SW 1271 (cell line): ENCODE measurements around the gene PKNOX2.

Experiments used
- DNase-seq, 2 experiments: peaks; one replicate each; lab custom pipeline; 2025; lab: John Stamatoyannopoulos, UW

Gene PKNOX2

DNA sequence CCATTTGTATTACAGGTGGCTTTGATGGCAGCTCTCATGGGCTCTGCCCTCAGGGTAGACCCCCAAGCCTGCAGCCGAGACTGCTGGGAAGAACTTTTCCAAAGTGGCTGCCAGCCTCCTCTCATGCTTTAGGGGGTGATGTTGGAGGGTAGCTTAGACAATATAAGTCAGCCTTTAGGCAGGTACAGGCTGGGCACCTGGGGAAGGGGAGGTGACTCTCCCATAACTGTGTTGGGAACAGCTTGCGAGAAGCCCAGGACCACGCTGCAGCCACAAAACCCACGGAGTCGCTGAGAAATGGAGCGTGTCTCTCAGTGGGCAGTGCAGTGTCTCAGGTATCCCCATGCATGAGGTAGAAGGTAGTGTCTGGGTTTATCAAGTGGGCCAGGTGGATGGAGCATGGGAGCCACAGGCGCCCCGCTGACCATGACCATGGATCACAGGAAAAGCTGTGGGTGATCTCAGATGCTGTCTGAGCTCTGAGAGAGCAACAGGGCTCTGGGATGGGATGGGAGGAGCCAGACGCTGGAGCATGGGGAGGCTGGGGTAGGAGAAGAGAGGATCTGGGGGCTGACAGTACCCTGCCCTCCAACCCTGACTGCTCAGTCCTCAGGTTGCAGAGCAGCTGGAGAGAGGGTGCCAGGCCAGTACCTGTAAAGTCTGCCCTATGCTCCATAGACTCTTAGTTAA, 216.3 kb downstream of the PKNOX2 start:
- no peak for DNase-seq

DNA sequence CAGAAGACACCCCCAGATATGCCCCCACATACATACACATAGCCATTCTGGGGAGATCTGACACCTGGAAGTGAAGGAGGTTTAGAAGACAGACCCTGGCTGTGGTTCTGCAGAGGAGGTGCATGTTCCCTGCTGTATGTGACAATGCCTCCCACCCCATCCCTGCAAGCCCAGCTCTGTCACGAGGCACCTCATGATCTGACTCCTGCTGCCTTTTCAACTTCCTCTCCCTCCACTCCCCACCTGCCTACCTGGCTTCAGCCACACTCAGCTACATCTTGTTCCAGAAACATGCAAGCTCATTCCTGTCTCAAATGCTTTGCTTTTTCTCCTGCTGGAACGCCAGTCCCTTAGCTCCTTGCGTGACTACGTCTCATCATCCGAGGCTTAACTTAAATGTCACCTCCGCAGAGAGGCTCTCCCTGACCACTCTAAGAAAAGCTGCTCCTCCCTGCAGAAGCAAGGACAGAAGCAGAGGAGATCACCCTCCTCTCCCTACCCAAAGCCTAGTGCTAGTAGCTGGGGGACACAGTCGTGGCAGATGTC, 217.0 kb downstream of the PKNOX2 start:
- no peak for DNase-seq

DNA sequence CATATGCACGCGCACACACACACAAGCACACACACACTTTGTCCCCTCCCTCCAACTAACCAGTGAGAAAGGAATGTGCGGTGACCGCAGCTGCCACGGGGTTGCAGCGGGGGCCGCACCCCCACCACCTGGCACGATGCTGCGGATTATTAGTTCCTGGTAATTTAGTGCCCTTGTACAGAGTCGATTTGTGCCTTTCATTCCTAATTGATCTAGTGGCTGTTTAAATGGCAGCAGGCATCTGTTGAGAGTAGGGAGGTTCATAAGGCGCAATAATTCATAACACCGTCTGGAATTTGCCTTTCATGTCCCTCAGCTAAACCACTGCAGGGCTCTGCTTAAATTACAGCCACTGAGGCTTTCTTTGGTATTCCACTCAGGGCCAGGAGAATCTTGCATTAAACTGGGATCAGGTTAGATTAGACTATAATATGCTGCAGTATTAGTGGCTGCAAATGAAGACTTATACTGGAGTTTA, 217.8 kb downstream of the PKNOX2 start:
- no peak for DNase-seq

DNA sequence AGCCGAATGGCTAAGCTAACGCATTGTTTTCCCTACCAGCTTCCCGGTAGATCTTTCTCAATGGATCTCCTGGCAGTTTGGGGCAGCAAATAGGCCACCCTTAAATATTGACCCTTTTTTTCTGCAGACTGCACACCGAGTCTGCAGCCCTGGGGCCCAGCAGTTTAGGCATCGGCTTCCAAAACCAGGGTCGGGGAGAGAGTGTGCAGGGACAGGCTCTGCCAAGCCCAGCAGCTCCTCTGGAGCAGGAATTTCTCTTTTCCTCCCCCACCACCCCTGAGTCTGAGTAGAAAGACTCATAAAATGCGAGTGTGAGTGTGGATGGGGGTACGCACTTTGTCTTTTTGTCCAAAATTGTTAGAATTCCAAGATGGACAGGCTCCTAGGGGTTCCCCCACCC, 218.3 kb downstream of the PKNOX2 start:
- DNase-seq, result no peak

DNA sequence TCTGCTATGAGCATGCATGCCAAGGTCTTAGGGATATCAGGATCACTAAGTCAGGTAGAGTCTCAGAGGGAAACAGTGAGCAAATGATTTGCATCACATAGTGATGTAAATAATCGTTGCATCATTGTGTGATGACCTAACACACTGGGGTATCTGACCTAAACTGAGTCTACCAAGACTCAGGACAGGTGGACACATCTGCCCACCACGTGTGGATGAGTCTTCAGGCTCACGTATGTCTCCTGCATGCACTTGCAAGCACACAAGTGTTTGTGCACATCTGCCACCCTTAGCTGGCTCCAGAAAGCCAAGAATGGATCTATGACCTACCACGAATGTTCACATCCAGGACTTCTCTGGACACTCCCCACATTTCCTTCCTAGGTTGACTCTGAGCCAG, 220.3 kb downstream of the PKNOX2 start:
- no peak for DNase-seq

DNA sequence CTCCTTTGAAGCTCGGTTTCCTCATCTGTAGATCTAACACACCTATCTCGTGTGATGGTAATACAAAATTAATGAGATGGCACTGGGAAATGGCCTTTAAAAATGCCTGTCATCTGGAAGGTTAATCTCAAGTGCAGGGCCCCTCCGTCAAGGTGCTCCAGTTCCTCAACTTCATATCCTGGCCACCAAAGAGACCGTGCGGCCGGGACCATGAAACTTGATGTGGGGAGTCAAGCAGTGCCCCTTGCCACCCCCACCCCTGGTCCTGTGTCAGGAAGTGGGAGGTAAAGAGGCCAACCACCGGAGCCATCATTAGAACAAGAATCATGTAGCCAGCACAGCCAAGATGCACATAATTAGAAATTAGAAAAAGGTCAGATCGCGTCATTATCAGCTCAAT, 223.3 kb downstream of the PKNOX2 start:
- no peak for DNase-seq

DNA sequence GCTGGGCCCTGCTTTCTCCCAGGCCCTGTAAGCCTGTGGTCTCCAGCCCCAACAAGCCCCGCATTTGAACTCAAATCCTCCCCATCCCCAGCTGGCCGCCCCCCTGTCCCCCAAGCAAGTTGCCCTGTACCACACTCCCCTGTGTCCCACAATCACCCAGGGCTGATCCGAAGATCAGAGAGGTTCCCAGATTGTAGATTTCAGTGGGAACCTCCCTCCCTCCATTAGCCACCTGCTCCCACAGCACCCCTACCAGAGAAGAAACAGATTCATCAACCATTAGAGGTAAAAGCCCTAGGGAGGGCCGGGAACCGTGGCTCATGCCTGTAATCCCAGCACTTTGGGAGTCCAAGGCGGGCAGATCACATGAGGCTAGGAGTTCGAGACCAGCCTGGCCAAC, 224.1 kb downstream of the PKNOX2 start:
- no peak for DNase-seq

DNA sequence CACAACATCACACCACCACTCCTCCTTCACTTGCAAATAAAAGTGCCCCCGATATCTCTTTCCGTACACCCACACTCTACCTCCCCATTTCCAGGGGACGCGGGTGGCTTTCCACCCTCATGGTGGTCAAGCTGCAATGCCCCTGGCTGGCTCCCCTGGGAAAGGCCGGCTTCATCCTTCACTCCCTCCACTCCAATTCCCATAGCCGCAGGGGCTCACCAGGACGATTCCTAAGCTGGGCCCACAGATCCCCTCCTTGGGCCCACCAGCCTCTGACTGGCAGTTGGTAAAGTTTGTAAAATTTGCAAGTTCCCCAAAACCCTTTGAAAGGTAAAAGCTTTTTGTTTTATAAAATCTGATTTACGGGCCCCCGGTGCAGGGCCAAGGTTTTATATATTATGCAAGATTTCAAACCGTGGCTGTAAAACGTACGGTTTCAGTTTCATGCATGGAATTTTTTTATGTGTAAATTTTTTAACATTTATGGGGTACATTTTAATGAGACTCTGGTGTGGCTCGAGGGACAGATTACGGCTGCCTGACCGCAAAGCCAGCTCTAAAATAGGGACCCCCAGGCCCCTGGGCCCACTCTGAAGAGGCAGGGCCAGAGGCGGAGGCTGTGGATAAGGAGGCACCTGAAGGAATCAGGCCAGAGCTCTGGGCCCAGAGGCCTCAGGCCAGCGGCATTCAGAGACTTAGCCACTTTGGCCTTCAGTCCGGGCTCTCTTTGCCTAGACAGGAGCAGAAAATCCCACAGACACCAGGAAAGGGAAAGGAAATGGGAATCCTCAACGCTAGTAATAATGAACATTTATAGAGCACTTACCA, 225.0 kb downstream of the PKNOX2 start:
- DNase-seq, result no peak

DNA sequence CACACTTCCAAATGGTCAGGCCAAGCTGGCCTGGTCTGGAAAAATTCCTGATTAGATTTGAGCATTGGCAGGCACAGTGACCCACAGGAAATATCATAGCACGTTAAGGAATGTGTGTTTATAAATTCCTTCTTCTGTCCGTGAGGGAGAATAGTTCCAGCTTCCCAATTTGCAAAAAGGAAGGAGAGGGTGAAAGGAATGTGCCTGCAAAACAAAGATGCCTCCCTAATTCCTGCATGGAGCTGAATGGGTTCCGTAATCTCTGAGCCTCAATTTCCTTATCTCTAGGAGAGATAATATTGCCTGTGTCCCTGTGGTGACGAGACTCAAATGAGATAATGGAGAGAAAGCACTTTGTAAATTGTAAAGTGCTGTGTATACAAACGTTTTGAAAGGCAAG, 226.4 kb downstream of the PKNOX2 start:
- DNase-seq, result no peak

DNA sequence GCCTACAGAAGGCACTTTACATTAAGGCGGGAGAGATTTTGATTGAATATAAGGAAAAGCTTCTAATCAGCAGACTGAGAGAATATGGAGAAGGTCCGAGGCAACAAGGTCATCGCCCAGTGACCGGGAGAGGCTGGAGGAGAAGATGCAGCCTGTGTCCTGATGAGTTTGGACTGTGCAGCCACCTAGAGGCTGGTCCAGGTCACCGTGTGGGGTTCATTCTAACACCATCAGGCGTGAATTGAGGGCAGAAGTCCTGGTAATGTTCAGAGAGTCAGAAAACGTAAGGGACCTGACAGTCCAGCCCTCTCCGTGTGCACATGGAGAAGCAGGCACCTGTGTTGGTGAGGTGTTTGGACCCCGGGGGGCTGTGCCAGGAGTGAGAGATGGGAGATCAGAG, 228.8 kb downstream of the PKNOX2 start:
- no peak for DNase-seq

DNA sequence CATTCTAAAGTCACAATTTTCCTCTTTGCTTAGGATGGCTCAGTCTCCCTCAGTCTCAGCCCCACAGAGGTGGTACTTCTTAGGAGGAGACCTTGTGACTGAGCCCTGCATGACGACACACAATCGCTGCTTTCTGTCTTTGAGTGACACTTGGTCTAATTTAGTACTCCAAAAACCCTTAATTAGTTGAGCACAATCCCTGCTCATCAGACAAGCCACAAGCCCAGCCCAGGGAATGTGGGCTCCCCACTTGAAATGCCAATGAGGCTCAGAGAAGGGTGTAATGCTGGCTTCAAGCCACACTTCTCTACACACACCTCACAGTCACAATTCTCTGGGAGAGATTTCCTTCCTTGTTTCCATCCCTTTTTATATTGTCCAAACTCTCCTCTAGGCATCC, 229.7 kb downstream of the PKNOX2 start:
- no peak for DNase-seq

DNA sequence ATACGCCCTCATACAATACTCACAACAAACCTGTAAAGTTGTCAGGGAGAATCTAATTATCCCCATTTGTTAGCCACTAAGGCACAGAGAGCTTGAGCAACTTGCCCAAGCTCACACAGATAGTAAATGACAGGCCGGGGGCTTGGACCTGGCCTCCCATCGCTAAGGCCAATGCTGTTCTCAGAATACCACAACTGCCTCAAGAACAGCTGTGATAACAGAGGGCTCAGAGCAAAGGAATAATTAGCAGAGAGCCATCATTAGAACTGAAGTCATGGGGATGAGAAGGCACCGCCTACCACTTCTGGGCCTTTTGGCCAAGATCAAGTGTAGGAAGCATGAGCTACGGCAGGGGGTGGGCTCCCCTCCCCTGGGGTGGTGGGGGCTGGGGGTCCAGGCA, 232.9 kb downstream of the PKNOX2 start:
- no peak for DNase-seq

DNA sequence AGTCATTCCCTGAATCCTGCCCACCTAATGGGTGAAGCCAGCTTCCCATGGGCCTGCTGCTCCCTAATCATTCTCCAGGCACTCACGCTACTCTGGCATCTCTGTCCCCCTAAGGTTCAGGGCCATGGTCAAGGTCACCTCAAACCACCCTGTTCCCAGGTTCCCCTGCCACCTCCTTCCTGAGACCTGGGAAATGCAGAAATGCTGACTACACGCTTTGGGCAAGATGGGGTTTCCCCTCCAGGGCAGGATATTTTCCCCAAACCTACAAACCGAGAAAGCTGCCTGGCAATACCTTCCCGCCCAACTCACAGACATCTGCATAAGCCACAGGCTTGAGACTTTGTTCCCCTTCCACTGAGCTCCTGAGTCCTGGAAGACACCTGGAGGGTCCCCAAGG, 233.9 kb downstream of the PKNOX2 start:
- DNase-seq, result no peak

DNA sequence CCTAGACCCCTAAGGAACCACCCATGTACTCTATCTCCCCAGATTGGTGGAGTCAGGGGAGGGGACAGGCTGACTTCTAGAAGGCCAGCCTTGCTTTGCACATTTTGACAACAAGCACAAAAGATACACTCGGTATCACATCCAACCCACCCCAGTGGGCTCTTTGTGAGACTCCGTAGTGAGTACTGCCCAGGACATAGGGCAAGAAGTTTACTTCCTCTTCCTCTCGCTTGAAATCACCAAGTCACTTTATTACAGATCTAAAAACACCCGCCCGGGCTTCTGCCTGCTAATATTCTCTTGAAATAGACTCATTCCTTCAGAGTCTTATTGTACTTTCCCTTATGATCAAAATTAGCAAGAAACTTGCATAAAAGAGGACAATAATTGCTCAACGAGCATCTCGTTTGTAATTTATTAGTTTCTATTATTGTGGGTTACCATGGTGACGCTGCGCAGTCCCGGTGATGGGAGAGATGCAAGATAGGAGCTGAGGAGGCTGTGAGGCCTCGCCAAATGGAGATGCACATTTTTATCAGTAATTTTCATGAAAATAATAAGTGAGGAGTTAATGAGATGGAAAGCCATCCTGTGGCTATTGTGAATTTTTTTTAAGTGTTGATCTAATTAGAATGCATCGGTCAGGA, 234.6 kb downstream of the PKNOX2 start:
- no peak for DNase-seq

DNA sequence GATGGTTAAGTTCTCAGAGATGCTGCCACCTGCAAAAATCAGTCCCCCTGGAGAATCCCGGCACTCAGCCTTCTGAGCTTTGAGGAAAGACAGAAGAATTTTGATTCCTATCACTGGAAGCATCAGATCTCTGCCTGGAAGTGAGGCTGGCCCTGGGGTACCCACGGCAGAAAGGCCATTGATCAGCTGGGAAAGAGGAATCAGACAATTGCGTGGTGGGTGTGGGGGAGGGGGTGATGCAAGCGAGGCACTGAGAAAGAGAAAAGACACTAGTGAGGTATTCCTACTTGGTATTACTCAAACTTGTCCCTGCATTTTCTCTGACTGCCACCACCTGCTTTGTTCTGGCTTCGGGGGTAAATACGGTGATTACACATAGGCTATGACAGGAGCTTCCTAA, 235.4 kb downstream of the PKNOX2 start:
- no peak for DNase-seq

DNA sequence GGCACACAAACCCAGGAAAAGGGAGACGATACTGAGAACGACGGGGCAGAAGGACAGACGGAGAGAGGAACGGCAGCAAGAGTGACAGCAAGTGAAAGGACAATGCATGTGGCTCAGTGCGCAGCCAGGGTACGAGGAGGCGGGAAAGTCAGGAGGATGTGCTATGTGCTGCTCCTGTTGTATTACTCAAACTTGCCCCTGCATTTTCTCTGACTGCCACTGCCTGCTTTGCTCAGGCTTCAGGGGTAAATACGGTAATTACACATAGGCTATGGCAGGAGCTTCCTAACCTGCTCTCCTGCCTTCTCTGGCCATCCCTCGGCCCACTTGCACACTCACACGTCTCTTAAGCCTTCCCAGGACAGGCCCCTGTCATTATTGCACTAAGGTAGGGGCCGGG, 236.7 kb downstream of the PKNOX2 start:
- no peak for DNase-seq

DNA sequence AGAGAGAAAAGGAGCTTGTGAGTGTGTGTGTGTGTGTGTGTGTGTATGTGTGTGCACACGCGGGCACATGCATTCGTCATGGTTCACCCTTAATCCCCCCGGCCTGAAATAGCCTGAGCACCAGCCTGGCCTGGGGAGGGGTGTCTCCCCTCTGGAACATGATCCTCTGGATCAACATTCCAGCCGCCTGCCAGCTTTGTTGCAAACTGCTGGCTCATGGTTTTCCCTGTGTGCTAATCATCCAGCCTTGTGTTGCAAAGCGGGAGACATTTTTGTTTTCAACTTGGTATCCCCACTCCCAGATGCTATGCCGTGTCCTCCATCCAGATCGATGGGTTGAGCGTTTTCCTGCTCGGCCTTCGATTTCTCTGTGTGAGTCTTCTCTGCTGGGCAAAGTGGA, 237.2 kb downstream of the PKNOX2 start:
- DNase-seq, result no peak

DNA sequence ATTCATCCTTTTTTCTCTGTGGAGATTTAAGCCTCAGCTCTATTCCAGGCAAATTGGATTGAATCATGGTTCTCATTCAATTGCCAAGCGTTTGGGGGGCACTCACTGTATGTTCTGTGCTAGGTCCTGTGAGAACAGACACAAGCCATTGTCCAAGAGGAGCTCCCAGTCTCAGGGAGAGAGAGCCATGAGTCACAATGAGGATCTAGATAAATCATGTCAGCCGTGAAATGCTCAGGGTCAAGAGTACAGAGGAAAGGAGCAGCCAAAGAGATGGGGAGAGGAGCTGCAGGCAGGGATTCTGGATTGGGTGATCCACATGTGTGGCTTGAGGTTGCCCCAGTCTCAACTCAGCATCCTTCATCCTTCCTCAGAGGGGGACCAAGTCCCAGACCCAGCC, 237.9 kb downstream of the PKNOX2 start:
- no peak for DNase-seq

DNA sequence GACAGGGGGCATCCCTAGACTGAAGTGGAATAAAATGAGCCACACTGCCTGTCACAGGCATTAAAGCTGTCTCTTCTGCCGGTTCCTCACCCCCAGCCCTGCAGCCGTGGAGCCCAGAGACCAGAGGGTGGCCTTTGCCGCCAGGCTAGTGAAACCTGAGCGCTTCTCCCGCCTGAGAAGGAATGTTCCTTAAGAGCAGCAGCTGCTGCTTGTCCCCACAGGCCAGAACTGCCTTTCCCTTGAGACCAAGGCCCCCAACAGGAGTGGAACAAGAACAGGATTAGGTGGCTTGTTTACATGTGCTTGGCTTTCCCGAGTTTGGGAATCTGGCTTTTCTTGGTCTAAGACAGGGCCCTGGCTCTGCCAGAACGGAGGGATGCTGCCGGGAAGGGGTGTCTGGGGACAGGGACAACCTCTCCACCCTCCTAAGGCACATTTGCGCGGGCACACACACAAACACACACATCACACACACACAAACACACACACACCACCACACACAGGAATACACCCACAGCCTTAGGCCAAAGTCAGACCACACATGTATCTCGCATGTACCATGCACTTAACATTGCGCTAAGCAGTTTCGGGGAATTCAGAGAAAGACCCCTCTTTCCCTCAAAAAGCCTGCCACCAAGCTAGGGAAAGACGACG, 239.7 kb downstream of the PKNOX2 start:
- no peak for DNase-seq

DNA sequence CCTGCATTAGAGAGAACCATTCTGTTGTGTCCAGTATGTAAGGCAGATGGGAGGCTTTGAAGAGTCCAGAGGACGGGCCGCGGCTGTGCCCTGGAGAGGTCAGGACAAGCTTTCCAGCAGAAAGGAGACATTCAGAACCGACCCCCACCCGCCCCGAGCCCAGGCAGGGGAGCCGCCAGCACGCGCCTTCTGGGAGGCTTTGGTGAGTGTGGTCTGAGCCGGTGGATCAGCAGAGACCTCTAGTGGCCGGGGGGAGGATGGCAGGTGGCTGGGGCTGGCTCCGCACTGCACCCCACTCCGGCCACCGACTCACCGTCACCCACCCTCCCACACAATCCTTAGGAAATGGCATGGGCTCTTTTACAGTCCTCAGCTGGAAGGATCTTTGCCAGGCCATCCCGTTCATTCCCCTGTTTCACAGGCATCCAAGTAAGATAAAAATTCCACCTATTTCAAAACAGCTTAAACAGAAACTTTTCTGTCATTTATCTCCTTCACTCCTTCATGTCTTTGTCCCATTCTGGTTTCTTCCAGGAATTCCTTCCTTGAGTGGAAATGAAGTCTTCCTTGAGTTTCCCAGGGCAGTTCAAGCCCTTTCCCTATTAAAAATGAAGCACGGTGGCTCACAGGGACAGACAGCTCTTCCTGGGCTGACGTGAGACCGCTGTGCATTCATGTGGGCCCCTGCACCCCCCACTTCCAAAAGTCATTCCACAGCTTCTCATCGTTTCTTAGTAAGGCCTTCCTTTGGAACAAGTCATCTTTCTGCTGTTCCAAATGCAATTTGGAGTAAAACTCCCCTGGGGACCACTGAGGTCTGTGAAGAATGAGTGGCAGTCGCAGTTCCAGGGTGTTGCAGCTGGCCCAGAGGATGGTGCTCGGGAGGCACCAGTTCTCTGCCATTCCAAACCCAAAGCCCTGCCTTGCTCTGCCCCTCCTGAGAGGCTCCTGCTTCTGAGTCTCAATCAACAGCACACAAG, 240.6 kb downstream of the PKNOX2 start:
- peak in 1 of 2 experiments; percentile 11 for DNase-seq

DNA sequence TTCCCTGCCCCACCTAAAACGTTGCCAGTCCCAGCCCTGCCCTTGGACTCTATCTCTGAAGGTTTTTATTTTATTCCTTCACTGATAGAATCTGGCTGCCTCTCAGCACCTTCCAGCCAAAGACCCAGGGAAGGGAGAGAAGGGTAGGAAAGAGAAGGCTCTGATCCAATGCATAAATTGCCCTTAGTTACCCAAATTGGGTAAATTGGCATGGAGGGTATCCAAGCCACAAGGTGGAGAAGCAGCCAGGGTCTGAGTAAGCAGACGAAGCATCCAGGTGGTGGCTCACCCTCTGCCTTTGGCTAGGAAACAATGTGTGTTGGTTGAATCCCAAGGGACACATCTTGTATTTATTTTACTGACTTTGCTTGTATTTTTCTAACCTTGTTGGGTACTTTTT, 242.5 kb downstream of the PKNOX2 start:
- DNase-seq, result no peak
